Inferior parietal cortex (tissue), 1 donor: ENCODE data around the gene TMEM225.
"Not testable (repeated sequence)": the region's sequence is repeated elsewhere in the genome, so short reads cannot be mapped to it uniquely, and the experiment has no call there.

Experiments
- DNase-seq: peaks from one replicate; pipeline ENCODE4 v3.0.0-alpha.2; 2016; ENCODE audit errors: extremely low spot score

Gene TMEM225

DNA sequence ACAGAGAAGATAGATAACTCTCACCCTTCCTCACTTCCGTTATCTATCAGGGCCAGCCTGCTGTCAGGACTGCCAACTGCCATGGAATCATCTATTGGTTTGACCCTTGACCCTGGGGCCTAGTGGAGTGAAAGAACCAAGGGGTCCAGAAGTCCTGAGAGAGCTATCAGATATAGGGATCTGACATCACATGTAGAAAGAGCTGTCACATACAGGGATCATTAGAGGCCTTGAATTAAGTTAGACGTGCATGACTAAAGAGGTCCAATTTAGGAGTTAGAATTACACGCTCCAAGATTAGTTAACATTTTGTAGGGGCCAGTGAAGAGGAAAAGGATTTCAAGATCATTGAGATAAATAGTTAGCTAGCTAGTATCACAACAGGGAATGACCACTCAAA, at the start of gene TMEM225:
TSS of gene TMEM225 (minus strand) at position 101 of the 400 bp plus-strand sequence. CDS start 245 bp downstream, outside the sequence.
- no peak for DNase-seq

DNA sequence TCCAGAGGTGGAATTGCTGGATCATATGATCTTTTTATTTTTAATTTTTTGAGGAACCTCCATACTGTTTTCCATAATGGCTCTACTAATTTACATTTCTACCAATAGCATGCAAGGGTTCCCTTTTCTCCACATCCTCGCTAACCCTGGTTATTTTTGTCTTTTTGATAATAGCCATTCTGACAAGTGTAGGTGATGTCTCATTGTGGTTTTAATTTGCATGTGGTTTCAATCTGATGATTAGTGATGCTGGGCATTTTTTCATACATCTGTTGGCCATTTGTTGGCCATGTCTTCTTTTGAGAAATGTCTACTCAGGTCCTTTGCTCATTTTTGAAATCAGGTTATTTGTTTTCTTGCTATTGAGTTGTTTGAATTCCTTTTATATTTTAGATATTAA, 38.6 kb upstream of the TMEM225 start:
- DNase-seq: no peak

- DNase-seq: no peak
Measured at GRCh38 chr11:123920943-123921342, 35.5 kb upstream of the TMEM225 start.

- peak; percentile 17 for DNase-seq
Measured at GRCh38 chr11:123905826-123906225, 20.4 kb upstream of the TMEM225 start.

DNA sequence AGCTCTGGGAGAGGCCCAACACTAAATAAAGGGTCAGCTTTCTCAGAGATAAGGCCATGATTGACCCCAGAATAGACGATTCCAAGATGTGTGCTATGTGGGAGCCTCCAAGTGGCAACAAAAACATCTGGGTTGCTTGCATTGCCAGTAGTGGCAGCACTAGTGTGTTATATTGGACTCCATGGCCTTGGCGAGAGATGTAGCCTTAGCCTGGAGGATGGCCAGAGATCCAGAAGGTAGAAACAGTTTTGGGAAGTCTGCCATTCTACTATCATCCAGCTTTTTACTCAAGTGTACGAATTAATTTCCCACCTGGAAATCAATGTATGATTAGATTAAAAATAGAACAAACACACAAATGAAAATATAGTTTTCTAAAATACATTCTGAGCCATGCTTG, 19.5 kb upstream of the TMEM225 start:
- DNase-seq: no peak

DNA sequence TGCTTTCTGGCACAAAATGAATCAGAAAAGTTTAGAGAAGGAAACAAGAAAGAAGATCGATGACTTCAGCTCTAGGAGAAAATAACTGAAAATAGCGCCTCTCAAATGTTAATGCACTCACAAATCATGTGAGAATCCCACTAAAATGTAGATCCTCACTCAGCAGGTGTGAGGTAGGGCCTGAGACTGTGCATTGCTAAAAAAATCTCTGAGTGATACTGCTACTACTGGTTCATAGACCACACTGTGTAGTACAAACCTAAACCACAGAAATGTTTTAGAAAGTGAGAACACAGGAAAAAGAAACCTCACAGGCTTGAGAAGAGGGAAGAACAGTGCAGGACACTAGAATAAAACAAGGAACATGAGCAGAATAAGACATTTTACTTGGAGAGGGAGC, 18.5 kb upstream of the TMEM225 start:
- no peak for DNase-seq

DNA sequence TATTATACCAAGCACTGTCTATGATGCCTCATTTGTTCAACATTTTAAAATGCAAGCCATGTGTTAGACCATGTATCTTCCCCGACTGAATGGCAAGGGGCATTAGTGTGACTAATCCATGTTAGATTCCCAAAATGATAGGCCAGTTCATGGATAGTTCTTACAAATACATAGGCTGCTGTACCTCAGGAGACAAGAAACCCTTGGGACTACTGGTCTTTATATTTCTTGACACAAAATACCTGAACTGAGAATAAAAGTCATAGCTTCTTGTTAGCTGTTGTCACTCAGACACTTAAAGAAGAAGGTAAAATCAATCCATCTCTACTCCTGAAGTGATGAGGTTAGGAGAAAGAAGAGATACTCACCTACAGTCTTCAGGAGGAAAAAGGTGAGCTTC, 16.4 kb upstream of the TMEM225 start, which contains the start of gene OR8D4:
TSS of gene OR8D4 (plus strand) at position 301 of the 400 bp plus-strand sequence. CDS start 4,265 bp downstream, outside the sequence.
- DNase-seq: no peak

GRCh38 chr11:123899792-123900191, 14.3 kb upstream of the TMEM225 start:
- DNase-seq: no peak

- peak; percentile 23 for DNase-seq
Measured at GRCh38 chr11:123892031-123892430, 6.6 kb upstream of the TMEM225 start.

- DNase-seq: no peak
Measured at GRCh38 chr11:123880912-123881311, 4.6 kb downstream of the TMEM225 start.

DNA sequence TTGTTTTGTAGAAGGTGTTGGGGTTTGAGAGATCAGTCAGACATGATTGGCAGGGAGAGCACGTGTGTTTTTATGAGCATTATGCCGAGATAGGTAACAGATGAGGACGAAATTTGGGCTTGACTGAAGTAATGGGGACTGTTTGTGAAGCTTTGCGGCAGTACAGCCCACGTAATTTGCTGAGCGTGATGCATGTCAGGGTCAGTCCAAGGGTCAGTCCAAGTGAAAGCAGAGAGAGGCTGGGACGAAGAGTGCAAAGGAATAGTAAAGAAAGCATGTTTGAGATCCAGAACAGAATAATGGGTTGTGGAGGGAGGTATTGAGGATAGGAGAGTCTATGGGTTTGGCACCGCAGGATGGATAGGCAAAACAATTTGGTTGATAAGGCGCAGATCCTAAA, 17.7 kb downstream of the TMEM225 start:
- DNase-seq: not testable (repeated sequence)

- DNase-seq: not testable (repeated sequence)
Measured at GRCh38 chr11:123865293-123865692, 20.2 kb downstream of the TMEM225 start.

DNA sequence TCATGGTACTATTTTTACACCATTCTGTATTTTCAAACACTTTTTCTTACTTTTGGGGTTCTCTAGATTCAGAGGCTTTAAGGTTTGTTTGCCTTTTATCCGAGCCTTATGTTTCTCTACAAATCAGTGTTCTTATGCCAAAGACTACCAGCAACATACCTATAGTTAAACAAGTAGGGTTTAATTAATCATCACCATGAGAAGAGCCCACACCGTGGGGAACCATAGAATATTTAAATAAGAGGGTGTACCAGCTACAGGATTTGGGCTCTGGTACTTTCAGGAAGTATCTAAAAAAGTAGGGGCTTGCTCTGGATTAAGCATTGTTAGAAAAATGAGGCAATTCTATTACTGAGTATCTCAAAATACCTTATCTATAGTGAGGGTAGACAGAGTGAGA, 25.7 kb downstream of the TMEM225 start:
- DNase-seq: no peak

- no peak for DNase-seq
Measured at GRCh38 chr11:123856444-123856843, 29.0 kb downstream of the TMEM225 start.

DNA sequence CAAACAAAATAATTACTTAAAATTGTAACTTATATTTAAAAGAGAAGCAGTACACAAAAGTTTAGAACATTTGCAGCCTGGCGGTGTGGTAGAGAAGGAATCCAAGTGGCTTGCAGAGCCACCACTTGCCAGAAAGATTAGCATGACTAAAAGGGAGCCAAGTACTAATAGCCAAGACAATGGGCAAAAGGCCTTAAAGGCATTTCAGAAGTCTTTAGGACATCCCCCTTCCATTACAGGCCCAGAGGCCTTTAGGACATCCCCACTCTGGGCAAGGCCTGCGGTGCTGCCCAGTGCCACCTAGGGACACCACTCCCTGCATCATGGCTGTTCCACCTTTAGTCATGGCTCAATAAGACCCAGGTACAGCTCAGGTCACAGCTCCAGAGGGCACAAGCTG, 32.4 kb downstream of the TMEM225 start:
- no peak for DNase-seq

- no peak for DNase-seq
Measured at GRCh38 chr11:123852321-123852720, 33.1 kb downstream of the TMEM225 start.

GRCh38 chr11:123851110-123851509, 34.4 kb downstream of the TMEM225 start:
- no peak for DNase-seq

DNA sequence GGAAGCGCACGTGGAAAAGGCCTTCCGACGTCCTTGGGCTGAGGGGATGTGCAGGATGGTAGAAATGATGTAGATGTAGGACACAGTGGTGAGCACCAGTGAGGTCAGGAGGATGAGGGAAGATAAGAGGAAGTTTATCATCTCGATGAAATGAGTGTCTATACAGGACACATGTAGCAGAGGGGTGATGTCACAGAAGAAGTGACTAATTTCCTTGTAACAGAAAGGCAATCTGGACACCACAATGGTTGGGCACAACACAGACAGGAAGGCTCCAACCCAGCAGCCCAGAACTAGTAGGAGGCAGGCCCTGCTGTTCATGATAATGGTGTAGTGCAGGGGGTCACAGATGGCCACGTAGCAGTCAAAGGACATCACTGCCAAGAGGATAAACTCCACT, 44.3 kb downstream of the TMEM225 start:
- DNase-seq: no peak

DNA sequence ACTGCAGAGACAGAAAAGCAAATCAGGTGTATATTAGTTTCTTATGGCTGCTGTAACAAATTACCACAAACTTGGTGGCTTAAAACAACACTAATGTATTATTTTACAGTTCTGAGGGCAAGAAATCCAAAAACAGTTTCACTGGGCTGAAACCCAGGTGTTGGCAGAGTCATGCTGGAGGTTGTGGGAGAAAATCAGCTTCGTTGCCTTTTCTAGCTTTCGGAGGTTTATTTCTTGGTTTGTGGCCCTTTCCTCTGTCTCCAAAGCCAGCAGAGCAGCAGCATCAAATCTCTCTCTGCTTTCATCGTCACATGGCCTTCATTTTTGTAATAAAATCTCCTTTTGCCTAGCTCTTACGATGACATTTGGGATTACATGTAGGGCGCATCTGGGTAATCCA, 46.3 kb downstream of the TMEM225 start:
- DNase-seq: no peak

DNA sequence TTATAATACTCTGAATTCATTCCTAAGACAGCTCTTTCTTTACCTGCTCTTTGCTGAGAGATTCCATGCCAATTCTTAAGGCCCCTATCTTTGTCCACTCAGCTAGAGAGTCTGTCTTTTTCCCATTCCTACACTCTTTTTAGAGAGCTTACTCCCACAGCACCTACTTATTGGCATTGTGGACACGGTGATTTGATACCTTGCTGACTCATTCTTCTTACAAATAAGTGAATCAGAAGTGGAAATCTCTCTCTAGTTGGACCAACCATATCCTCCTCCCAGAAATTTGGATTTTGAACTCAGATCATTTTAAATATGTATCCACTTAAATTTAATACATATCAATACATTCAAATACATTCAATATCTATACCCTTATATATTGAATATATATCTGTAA, 46.8 kb downstream of the TMEM225 start:
- no peak for DNase-seq

DNA sequence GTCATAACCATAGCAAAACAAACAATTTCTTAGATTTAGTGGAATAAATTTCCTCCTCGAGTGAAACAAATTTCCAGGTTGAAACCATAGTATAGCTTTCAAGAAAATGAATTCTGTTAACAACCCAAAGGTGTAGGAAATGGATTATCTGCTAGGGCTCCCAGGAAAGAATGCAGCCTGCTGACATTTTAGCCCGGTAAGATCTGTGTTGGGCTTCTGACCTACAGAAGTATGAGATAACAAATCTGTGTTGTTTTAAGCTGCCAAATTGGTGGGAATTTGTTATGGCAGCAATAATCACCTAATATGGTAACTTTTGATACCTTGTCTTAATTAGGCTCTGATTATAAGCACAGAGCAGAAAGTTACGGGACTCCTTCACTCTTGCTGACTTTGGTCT, 47.3 kb downstream of the TMEM225 start:
- no peak for DNase-seq

GRCh38 chr11:123833095-123833494, 52.4 kb downstream of the TMEM225 start:
- no peak for DNase-seq
